ENCODE data around the gene PSME2. TPM values are rescaled to one million over a fixed set of nuclear protein-coding genes. Genes with fewer than 3 reads are reported as not detected.

PSME2 gene
- total RNA-seq, 1 donor from 2014 or later, result 26.9 TPM

DNA sequence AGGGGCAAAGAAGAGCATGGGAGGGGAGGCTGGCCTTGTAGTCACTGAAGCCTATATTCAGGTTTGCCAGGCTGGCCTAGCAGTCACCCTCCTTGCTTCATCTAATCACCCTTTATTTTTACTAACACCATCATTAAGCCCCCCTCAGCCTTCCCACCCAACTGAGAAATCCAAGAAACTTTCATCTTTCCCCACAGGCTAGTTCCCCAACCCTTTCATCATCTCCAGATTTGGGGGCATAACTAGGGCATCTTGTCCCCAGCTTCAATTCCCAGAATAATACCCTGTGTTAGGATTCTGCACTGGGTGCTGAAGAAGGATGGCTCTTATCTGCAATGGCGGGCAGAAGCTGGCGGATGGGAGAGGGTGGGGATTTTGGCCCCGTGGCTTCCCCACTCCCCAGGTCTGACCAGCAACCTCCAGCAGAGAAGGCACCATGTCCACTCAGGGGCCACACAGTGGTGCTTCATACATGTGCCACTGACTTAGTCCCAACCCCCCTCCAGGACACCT, 45.4 kb downstream of the PSME2 start:
- TF ChIP-seq, protein P1, sequence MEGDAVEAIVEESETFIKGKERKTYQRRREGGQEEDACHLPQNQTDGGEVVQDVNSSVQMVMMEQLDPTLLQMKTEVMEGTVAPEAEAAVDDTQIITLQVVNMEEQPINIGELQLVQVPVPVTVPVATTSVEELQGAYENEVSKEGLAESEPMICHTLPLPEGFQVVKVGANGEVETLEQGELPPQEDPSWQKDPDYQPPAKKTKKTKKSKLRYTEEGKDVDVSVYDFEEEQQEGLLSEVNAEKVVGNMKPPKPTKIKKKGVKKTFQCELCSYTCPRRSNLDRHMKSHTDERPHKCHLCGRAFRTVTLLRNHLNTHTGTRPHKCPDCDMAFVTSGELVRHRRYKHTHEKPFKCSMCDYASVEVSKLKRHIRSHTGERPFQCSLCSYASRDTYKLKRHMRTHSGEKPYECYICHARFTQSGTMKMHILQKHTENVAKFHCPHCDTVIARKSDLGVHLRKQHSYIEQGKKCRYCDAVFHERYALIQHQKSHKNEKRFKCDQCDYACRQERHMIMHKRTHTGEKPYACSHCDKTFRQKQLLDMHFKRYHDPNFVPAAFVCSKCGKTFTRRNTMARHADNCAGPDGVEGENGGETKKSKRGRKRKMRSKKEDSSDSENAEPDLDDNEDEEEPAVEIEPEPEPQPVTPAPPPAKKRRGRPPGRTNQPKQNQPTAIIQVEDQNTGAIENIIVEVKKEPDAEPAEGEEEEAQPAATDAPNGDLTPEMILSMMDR (IDR thresholded peaks at IDR 0.05; ENCODE audit: insufficient read depth, low read length, severe bottlenecking), result no peak
- Histone ChIP-seq H3K36me3 (ENCODE audit: control insufficient read depth, insufficient read depth, low read length) (peaks cover 54% of the 10 kb centered on the region), H3K4me3 (ENCODE audit: low read depth, low read length) (no peak overlapping the region), H3K27me3 (ENCODE audit: control insufficient read depth, insufficient read depth, low read length) (no peaks in the 10 kb centered on the region)
- FAIRE-seq, result no peak
- no peak for DNase-seq (ENCODE audit: low read depth)

DNA sequence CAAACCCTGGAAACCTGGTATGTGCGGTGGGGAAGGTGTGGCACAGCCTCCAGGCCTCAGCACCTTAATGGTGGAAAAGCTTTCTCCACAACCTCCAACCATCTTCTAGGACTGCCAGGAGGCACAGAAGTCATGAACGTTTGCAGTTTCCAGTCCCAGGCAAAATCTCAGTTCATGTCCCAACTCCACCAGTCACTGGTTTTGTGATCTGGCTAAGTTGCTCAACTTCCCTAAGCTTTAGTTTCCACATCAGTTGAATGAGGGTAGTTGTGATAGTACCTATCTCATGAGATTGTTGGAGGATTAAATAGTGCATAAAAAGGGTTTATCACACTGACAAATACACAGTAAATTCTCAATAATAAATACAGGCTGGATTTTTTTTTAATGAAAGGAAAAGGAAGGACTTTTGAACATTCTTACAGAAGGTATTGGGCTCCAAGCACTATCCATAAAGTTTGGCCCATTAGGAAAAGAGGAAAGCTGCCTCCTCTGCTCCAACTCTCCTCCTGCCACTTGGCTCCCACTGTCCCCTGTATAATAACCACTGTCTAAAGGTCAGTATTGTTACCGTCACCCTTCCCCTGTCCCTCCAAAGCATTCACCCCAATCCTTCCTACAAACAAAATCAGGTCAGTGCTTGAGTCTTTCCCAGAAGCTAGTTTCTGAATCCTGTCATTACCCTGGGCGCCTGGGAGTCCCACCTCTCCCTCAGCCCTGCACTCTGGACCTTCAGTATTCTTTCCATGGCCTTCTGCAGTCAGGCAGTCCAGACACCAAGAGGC, 46.0 kb downstream of the PSME2 start:
- no peak for DNase-seq (ENCODE audit: low read depth)
- Histone ChIP-seq H3K27me3 (ENCODE audit: control insufficient read depth, insufficient read depth, low read length) (no peaks in the 10 kb centered on the region), H3K36me3 (ENCODE audit: control insufficient read depth, insufficient read depth, low read length) (peaks cover 59% of the 10 kb centered on the region), H3K4me3 (ENCODE audit: low read depth, low read length) (no peak overlapping the region)
- TF ChIP-seq, protein P1 (IDR thresholded peaks at IDR 0.05; ENCODE audit: insufficient read depth, low read length, severe bottlenecking), result no peak
- no peak for FAIRE-seq

DNA sequence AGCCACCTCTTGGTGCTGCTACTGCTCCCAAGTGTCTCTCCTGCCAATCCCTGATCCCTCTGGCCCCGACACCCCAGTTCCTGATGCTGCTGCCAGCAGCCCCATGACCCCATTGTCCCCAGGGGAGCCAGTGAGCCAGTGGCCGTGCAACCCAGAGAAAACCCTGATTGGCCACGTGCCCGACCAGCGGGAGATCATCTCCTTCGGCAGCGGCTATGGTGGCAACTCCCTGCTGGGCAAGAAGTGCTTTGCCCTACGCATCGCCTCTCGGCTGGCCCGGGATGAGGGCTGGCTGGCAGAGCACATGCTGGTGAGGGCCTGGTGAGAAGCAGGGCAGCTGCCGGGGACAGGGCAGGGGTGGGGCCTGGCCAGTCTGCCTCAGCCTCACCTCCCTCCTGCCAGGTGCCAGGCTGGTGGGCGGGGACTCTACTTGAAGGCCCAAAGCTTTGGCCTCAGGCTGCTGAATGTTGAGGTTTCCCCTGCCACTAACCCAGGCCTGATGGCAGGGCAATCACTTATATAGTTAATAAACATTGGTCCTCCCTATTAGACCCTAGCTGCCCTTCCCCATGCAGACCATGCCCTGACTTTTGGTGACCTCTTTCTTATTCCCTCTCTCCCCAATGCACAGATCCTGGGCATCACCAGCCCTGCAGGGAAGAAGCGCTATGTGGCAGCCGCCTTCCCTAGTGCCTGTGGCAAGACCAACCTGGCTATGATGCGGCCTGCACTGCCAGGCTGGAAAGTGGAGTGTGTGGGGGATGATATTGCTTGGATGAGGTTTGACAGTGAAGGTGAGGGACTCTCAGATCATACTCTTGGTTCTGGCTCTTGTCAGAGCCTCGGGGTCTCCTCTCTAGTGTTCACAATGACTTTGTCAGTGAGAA, 47.2 kb downstream of the PSME2 start:
- H3K4me3 ChIP-seq (ENCODE audit: low read depth, low read length), result no peak overlapping the region
- TF ChIP-seq, protein P1 (IDR thresholded peaks at IDR 0.05; ENCODE audit: insufficient read depth, low read length, severe bottlenecking), result no peak
- DNase-seq (ENCODE audit: low read depth), result no peak
- no peak for FAIRE-seq
- H3K27me3 ChIP-seq (ENCODE audit: control insufficient read depth, insufficient read depth, low read length), result no peaks in the 10 kb centered on the region
- peaks cover 61% of the 10 kb centered on the region for H3K36me3 ChIP-seq (ENCODE audit: control insufficient read depth, insufficient read depth, low read length)

DNA sequence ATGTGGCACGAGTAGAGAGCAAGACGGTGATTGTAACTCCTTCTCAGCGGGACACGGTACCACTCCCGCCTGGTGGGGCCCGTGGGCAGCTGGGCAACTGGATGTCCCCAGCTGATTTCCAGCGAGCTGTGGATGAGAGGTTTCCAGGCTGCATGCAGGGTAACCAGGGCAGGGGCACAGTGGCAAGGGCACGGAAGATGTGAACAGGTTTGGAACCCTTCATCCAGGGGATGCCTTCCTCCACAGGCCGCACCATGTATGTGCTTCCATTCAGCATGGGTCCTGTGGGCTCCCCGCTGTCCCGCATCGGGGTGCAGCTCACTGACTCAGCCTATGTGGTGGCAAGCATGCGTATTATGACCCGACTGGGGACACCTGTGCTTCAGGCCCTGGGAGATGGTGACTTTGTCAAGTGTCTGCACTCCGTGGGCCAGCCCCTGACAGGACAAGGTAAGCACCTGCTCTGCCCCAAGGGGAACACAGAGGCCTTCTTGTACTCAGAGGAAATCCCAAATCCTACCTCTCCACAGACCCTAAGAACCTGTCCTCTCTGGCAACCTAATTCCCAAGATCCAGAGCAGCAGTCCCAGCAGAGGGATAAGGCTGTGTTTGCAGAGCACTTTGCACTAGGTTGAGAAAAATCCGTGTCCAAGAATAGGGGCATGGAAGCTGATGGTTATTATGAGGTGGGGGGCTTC, 48.0 kb downstream of the PSME2 start:
- DNase-seq (ENCODE audit: low read depth) (no peak), FAIRE-seq (no peak)
- H3K36me3 ChIP-seq (ENCODE audit: control insufficient read depth, insufficient read depth, low read length), result peaks cover 57% of the 10 kb centered on the region
- TF ChIP-seq, protein P1 (IDR thresholded peaks at IDR 0.05; ENCODE audit: insufficient read depth, low read length, severe bottlenecking), result no peak
- no peak overlapping the region for H3K4me3 ChIP-seq (ENCODE audit: low read depth, low read length)
- no peaks in the 10 kb centered on the region for H3K27me3 ChIP-seq (ENCODE audit: control insufficient read depth, insufficient read depth, low read length)

DNA sequence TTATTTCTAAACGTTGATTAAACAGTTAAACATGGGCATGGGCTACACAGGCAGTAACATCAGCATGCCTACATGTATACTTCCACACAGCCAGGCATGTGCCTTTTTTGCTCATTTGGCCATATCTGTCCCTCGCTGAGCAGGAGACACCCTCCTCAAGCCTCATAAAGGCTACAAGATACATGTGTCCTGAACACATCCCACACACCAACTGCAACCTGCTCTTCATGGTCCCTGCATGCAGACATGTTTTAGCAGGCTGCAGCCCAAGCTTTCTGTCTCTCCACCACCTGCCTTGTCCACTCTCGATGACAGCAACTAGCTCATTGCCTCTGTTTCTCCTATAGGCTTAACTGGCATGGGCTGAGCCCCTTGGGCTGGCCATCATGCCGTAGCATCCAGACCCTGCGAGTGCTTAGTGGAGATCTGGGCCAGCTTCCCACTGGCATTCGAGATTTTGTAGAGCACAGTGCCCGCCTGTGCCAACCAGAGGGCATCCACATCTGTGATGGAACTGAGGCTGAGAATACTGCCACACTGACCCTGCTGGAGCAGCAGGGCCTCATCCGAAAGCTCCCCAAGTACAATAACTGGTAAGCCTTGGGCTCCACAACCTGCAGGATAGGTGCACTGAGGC, 49.7 kb downstream of the PSME2 start:
- peaks cover 47% of the 10 kb centered on the region for H3K36me3 ChIP-seq (ENCODE audit: control insufficient read depth, insufficient read depth, low read length)
- no peaks in the 10 kb centered on the region for H3K27me3 ChIP-seq (ENCODE audit: control insufficient read depth, insufficient read depth, low read length)
- H3K4me3 ChIP-seq (ENCODE audit: low read depth, low read length), result no peak overlapping the region
- FAIRE-seq, result no peak
- TF ChIP-seq, protein P1 (IDR thresholded peaks at IDR 0.05; ENCODE audit: insufficient read depth, low read length, severe bottlenecking), result no peak
- no peak for DNase-seq (ENCODE audit: low read depth)

Measured in bronchial epithelial cell (primary cell).